ENCODE data around the gene CIAO3. TPM values are rescaled to one million over a fixed set of nuclear protein-coding genes. Genes with fewer than 3 reads are reported as not detected.

Gene CIAO3
- total and polyA plus RNA-seq, 2 donors (not counting 1 experiment from before 2014, with no cell fraction given) = 59.4 to 68.4 TPM

- H3K9me3 Mint-ChIP-seq (ENCODE audit: insufficient read depth) = no peaks in the 10 kb centered on the region
Observed at GRCh38 chr16:719815-720446, 20.9 kb downstream of the CIAO3 start.

More at GRCh38 chr16:719815-720446, 20.9 kb downstream of the CIAO3 start:
- Histone ChIP-seq H3K4me2 (replicated peaks; ENCODE audit: low read depth, low read length, poor library complexity, severe bottlenecking) (peak overlapping the region; percentile 98), H3K9ac (ENCODE audit: low read length) (peak overlapping the region; percentile 77), H3K9me3 (ENCODE audit: control extremely low read depth in 1 of 3, control insufficient read depth in 2 of 3, insufficient read depth in 1 of 3, low read length in 2 of 3) (peaks cover 0 to 11% (median 0%) of the 10 kb centered on the region in 3 donors), H3K27me3 (replicated peaks in 1 of 4; ENCODE audit: control extremely low read depth in 1 of 4, control insufficient read depth in 3 of 4, insufficient read depth in 4 of 4, low read length in 3 of 4) (peaks cover 0 to 11% (median 5%) of the 10 kb centered on the region in 4 experiments), H3K36me3 (replicated peaks in 1 of 2; ENCODE audit: control extremely low read depth in 1 of 2, control insufficient read depth in 1 of 2, extremely low read depth in 1 of 2, insufficient read depth in 2 of 2, low read length in 1 of 2) (no peaks in the 10 kb centered on the region), H3K4me3 (ENCODE audit: control extremely low read depth in 1 of 5, extremely low read depth in 1 of 5, insufficient read depth in 1 of 5, low read depth in 2 of 5, low read length in 4 of 5) (peak overlapping the region in 4 of 5 experiments; percentile 65 to 76 (median 74)), H3K79me2 (ENCODE audit: control insufficient read depth, insufficient read depth, low read length) (no peaks in the 10 kb centered on the region), H3K27ac (ENCODE audit: low read length in 2 of 2) (peak overlapping the region in 1 of 2 donors; percentile 86), H3K4me1 (ENCODE audit: control insufficient read depth in 2 of 2, insufficient read depth in 2 of 2, low read length in 2 of 2) (peaks cover 23 to 33% of the 10 kb centered on the region in 2 donors), H4K20me1 (ENCODE audit: control insufficient read depth, insufficient read depth, low read length, poor library complexity, severe bottlenecking) (peaks cover 20% of the 10 kb centered on the region), H2AFZ (ENCODE audit: insufficient read depth, low read depth, low read length, poor library complexity, severe bottlenecking) (peak overlapping the region; percentile 77)
- POLR2A ChIA-PET = interaction anchor here (0.6 to 1.4 kb wide), 7 partner anchors 8 to 379 kb away, joined by 3 to 11 read pairs (median 4); partner anchors contain the start of genes JMJD8 and WDR24
- 2% methylated on average over 7 of the region's 16 CpGs for WGBS (ENCODE audit: insufficient coverage)
- Mint-ChIP-seq H3K27me3 (no peaks in the 10 kb centered on the region), H3K4me1 (peaks cover 11% of the 10 kb centered on the region), H3K4me3 (peak overlapping the region; percentile 84), H3K27ac (peak overlapping the region; percentile 80)
- peak; percentile 41 for DNase-seq
- CTCF ChIA-PET = interaction anchor here (1.1 to 3.8 kb wide), 3 partner anchors 9 to 65 kb away, joined by 3 to 26 read pairs (median 9); partner anchors contain the start of gene CIAO3
- no peak for ATAC-seq (ENCODE audit: low read depth)
- no peak for TF ChIP-seq EZH2 (IDR thresholded peaks at IDR 0.05; ENCODE audit: borderline replicate concordance, insufficient read depth, low read depth, low read length, poor library complexity, severe bottlenecking)
- TF ChIP-seq CTCF (IDR thresholded peaks at IDR 0.05) = no peak
- intact Hi-C loops (cut with micrococcal nuclease) = loop anchor here (5.0 kb wide), 2 partner anchors 38 to 252 kb away; partner anchors contain the start of genes JMJD8, LMF1 and STUB1
